K562 (cell line): ENCODE results near the gene GATA2.

Experiments
- ATF4 ChIP-seq: fragments of 450-650 bp; formaldehyde crosslinking; IDR thresholded peaks from 2 replicates; pipeline ENCODE4 v1.4.0; 2022; ENCODE audit warnings: mild to moderate bottlenecking, moderate library complexity
- CEBPG ChIP-seq, 3 experiments: fragments of 200-800 bp in 1 of 3; sonication (Bioruptor generic) in 1 of 3; sonication (generic) in 1 of 3; formaldehyde crosslinking in 1 of 3; IDR thresholded peaks in 2 of 3; conservative IDR thresholded peaks in 1 of 3; 2 replicates each; pipeline versions ENCODE4 v1.6.1 to v1.8.0; 2016 to 2022; ENCODE audit warnings: missing compliant biosample characterization in 2 of 3, missing genetic modification characterization in 2 of 3, mild to moderate bottlenecking in 1 of 3, missing genetic modification reagents in 1 of 3
- GATA2 ChIP-seq: sonication (generic); formaldehyde crosslinking; IDR thresholded peaks from 2 replicates; pipeline ENCODE4 v1.4.0; 2020; ENCODE audit warnings: mild to moderate bottlenecking, missing genetic modification reagents
- HNRNPUL1 ChIP-seq: fragments of 200-400 bp; formaldehyde crosslinking; IDR thresholded peaks from 2 replicates; pipeline ENCODE4 v1.6.1; 2017; ENCODE audit warnings: low read length
- JUND ChIP-seq, 2 experiments: IDR thresholded peaks; 2 replicates in 1 of 2; 3 replicates in 1 of 2; pipeline ENCODE4 v1.6.1; 2011; ENCODE audit warnings: borderline replicate concordance in 2 of 2, low read depth in 2 of 2, low read length in 2 of 2, improper control_type of control experiment in 1 of 2, missing biosample characterization in 1 of 2, missing genetic modification characterization in 1 of 2, missing genetic modification reagents in 1 of 2
- POLR2AphosphoS5 ChIP-seq: IDR thresholded peaks from 2 replicates; pipeline ENCODE4 v1.6.1; 2011; ENCODE audit warnings: mild to moderate bottlenecking, low read depth, low read length, moderate library complexity; ENCODE audit not compliant: control insufficient read depth, insufficient read depth
- POLR3A ChIP-seq: IDR thresholded peaks from 2 replicates; pipeline ENCODE4 v1.6.1; 2011; ENCODE audit warnings: borderline replicate concordance, mild to moderate bottlenecking, moderate library complexity; ENCODE audit not compliant: insufficient read length, insufficient read depth; ENCODE audit errors: extremely low read depth
- RAD21 ChIP-seq, 2 experiments: fragments of 250-450 bp in 1 of 2; fragments of 450-650 bp in 1 of 2; sonication (Bioruptor Pico) in 1 of 2; formaldehyde crosslinking in 1 of 2; IDR thresholded peaks in 1 of 2; conservative IDR thresholded peaks in 1 of 2; 2 replicates each; pipeline versions ENCODE4 v1.4.0 to v1.8.0; 2020 to 2022; ENCODE audit warnings: mild to moderate bottlenecking in 2 of 2, moderate library complexity in 1 of 2
- ZC3H11A ChIP-seq: IDR thresholded peaks from 2 replicates; pipeline ENCODE4 v1.6.1; 2012; ENCODE audit warnings: low read depth, low read length, improper control_type of control experiment
- ZNF121 ChIP-seq: sonication (generic); formaldehyde crosslinking; conservative IDR thresholded peaks from 2 replicates; pipeline ENCODE4 v1.8.0; 2022; ENCODE audit warnings: missing genetic modification reagents
- ZNF212 ChIP-seq: fragments of 450-650 bp; formaldehyde crosslinking; IDR thresholded peaks from 2 replicates; pipeline ENCODE4 v1.4.0; 2020; ENCODE audit warnings: mild to moderate bottlenecking
- ZNF23 ChIP-seq: fragments of 250-450 bp; sonication (Bioruptor Pico); IDR thresholded peaks from 2 replicates; pipeline ENCODE4 v1.4.0; 2020; ENCODE audit warnings: mild to moderate bottlenecking
- ZNF766 ChIP-seq: fragments of 200-800 bp; sonication (Bioruptor generic); conservative IDR thresholded peaks from 2 replicates; pipeline ENCODE4 v1.6.1; 2016; ENCODE audit warnings: missing genetic modification characterization, missing compliant biosample characterization
- TF ChIP-seq, protein P1 (sequence below), 3 experiments: IDR thresholded peaks in 2 of 3; conservative IDR thresholded peaks in 1 of 3; 2 replicates each; pipeline ENCODE4 v1.5.1; 2011 to 2012; ENCODE audit warnings: low read length in 3 of 3, mild to moderate bottlenecking in 3 of 3, control low read depth in 2 of 3, improper control_type of control experiment in 1 of 3, inconsistent platforms in 1 of 3, low read depth in 1 of 3, mixed read lengths in 1 of 3, moderate library complexity in 1 of 3; ENCODE audit not compliant: insufficient read depth in 2 of 3

DNA sequence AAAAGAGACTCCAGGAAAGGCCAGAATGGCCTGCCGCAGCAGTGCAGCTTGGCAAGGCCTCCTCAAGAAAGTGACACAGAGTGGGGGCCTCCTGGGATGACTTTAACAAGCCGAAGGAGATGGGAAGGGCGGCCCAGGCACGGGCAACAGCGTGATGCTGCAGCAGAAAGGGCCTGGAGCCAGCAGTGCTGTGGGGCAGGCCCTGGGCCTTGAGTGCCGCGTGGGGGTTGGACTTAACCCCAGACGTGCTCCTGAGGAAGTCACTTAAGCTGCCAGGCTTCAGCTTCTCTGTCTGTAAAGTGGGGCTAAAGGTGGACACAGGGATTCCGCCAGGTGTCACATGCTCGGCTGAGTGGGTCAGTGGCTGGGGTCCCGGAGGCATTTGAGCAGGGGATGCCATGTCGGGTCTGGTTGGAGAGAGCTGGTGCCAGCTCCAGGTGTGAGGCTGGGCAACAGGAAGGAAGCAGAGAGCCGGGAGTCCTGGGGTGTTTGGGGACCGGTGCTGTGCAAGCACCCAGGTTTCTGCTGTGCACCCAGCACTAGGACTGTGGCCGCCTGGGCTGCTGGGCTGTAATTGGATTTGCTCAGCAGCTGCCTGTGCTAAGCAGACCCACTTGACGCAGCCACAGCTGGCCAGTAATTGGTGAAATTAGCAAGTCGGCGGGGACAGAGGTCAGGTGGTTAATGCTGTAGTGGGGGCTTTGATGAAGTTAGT, 34.1 kb downstream of the GATA2 start:
- TF ChIP-seq ZNF121 (CRISPR knock-in tag) (no peak), ZNF212 (no peak), ATF4 (CRISPR knock-in tag) (no peak), ZC3H11A (no peak), ZNF23 (CRISPR knock-in tag) (no peak), POLR3A (no peak), POLR2AphosphoS5 (no peak), HNRNPUL1 (no peak), ZNF766 (CRISPR knock-in tag) (no peak), CEBPG (CRISPR knock-in tag; IDR thresholded peaks at IDR 0.05) (no peak), CEBPG (tag; conservative IDR thresholded peaks at IDR 0.05 in 1 of 2, IDR thresholded peaks at IDR 0.05 in 1 of 2) (no peak), GATA2 (CRISPR knock-in tag) (no peak), RAD21 (CRISPR knock-in tag; conservative IDR thresholded peaks at IDR 0.05 in 1 of 2, IDR thresholded peaks at IDR 0.05 in 1 of 2) (no peak), JUND (IDR thresholded peaks at IDR 0.05; ENCODE audit: borderline replicate concordance, low read depth, low read length) (no peak), JUND (tag; IDR thresholded peaks at IDR 0.05; ENCODE audit: borderline replicate concordance, low read depth, low read length) (no peak)
- TF ChIP-seq, protein P1, sequence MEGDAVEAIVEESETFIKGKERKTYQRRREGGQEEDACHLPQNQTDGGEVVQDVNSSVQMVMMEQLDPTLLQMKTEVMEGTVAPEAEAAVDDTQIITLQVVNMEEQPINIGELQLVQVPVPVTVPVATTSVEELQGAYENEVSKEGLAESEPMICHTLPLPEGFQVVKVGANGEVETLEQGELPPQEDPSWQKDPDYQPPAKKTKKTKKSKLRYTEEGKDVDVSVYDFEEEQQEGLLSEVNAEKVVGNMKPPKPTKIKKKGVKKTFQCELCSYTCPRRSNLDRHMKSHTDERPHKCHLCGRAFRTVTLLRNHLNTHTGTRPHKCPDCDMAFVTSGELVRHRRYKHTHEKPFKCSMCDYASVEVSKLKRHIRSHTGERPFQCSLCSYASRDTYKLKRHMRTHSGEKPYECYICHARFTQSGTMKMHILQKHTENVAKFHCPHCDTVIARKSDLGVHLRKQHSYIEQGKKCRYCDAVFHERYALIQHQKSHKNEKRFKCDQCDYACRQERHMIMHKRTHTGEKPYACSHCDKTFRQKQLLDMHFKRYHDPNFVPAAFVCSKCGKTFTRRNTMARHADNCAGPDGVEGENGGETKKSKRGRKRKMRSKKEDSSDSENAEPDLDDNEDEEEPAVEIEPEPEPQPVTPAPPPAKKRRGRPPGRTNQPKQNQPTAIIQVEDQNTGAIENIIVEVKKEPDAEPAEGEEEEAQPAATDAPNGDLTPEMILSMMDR (IDR thresholded peaks at IDR 0.05 in 2 of 3, conservative IDR thresholded peaks at IDR 0.05 in 1 of 3; ENCODE audit: insufficient read depth in 2 of 3, low read depth in 1 of 3, low read length in 3 of 3): no peak
